Mammary epithelial cell (primary cell): ENCODE data around the gene DTX3L.

Experiments
- CTCF ChIP-seq, 2 donors: IDR thresholded peaks in 1 of 2; conservative IDR thresholded peaks in 1 of 2; 2 replicates each; pipeline ENCODE4 v1.5.1; 2011 to 2012; ENCODE audit warnings: inconsistent platforms in 2 of 2, low read length in 2 of 2, mild to moderate bottlenecking in 2 of 2, control low read depth in 1 of 2, low read depth in 1 of 2; ENCODE audit not compliant: insufficient read depth in 1 of 2; ENCODE audit errors: extremely low read depth in 1 of 2
- EZH2 ChIP-seq: IDR thresholded peaks from 2 replicates; pipeline ENCODE4 v1.6.1; 2012; ENCODE audit warnings: low read length, inconsistent platforms, borderline replicate concordance

- TF ChIP-seq CTCF (conservative IDR thresholded peaks at IDR 0.05 in 1 of 2, IDR thresholded peaks at IDR 0.05 in 1 of 2; ENCODE audit: extremely low read depth in 1 of 2, insufficient read depth in 1 of 2, low read depth in 1 of 2, low read length in 2 of 2) = no peak
- TF ChIP-seq EZH2 = no peak
These were observed 17.5 kb downstream of the DTX3L start for GRCh38 chr3:122581622-122582021.
